Endothelial cell (in vitro differentiated cells): Measurements from ENCODE around the gene HAUS6. TPM values are rescaled to one million over a fixed set of nuclear protein-coding genes. Genes with fewer than 3 reads are reported as not detected.

Source experiments
- DNase-seq: peaks from one replicate; pipeline ENCODE4 v3.0.0; 2021; ENCODE audit warnings: low spot score
- H3K27ac Mint-ChIP-seq: one replicate; pipeline ENCODE4 v1.8.0; 2021; ENCODE audit warnings: mixed read lengths, inconsistent platforms; ENCODE audit not compliant: unreplicated experiment
- H3K27me3 Mint-ChIP-seq: one replicate; pipeline ENCODE4 v1.8.0; 2021; ENCODE audit warnings: mild to moderate bottlenecking, moderate library complexity, mixed read lengths, inconsistent platforms; ENCODE audit not compliant: unreplicated experiment
- H3K36me3 Mint-ChIP-seq: one replicate; pipeline ENCODE4 v1.8.0; 2021; ENCODE audit warnings: mild to moderate bottlenecking, low read depth, mixed read lengths, inconsistent platforms; ENCODE audit not compliant: unreplicated experiment
- H3K4me1 Mint-ChIP-seq: one replicate; pipeline ENCODE4 v1.8.0; 2021; ENCODE audit warnings: mild to moderate bottlenecking, mixed read lengths, inconsistent platforms; ENCODE audit not compliant: unreplicated experiment
- H3K4me3 Mint-ChIP-seq: one replicate; pipeline ENCODE4 v1.8.0; 2021; ENCODE audit warnings: mild to moderate bottlenecking, mixed read lengths, inconsistent platforms; ENCODE audit not compliant: unreplicated experiment
- H3K9me3 Mint-ChIP-seq: one replicate; pipeline ENCODE4 v1.8.0; 2021; ENCODE audit warnings: mixed read lengths, inconsistent platforms; ENCODE audit not compliant: unreplicated experiment
- CTCF ChIP-seq: fragments of 200-600 bp; sonication (generic); IDR thresholded peaks from one replicate; pipeline ENCODE4 v1.5.0; 2021; ENCODE audit warnings: antibody characterized with exemption; ENCODE audit not compliant: unreplicated experiment
- total RNA-seq: library from RNA; stranded (reverse); fragmentation: NEBNext Ultra II Directional; extraction: Animal tissue kit (Norgen Biotek cat#: 25700); gene quantifications from one replicate; pipeline ENCODE4 v1.2.1, GENCODE V29; 2021; ENCODE audit not compliant: unreplicated experiment

Gene HAUS6
- total RNA-seq, 1 donor from 2014 or later, result 19.0 TPM

GRCh38 chr9:19146441-19147024 lies 43.8 kb upstream of the HAUS6 start:
- H3K9me3 Mint-ChIP-seq, result no peaks in the 10 kb centered on the region
- no peak overlapping the region for H3K4me3 Mint-ChIP-seq
- no peaks in the 10 kb centered on the region for H3K4me1 Mint-ChIP-seq
- DNase-seq, result no peak
- TF ChIP-seq CTCF, result no peak
- peaks cover 4% of the 10 kb centered on the region for H3K27me3 Mint-ChIP-seq
- no peaks in the 10 kb centered on the region for H3K36me3 Mint-ChIP-seq
- no peak overlapping the region for H3K27ac Mint-ChIP-seq

GRCh38 chr9:19145881-19146280 lies 43.2 kb upstream of the HAUS6 start:
- no peak for TF ChIP-seq CTCF
- H3K9me3 Mint-ChIP-seq, result no peaks in the 10 kb centered on the region
- no peak overlapping the region for H3K4me3 Mint-ChIP-seq
- H3K27ac Mint-ChIP-seq, result no peak overlapping the region
- no peaks in the 10 kb centered on the region for H3K36me3 Mint-ChIP-seq
- peaks cover 4% of the 10 kb centered on the region for H3K27me3 Mint-ChIP-seq
- H3K4me1 Mint-ChIP-seq, result no peaks in the 10 kb centered on the region
- DNase-seq, result no peak

- Mint-ChIP-seq H3K9me3 (no peaks in the 10 kb centered on the region), H3K4me1 (no peaks in the 10 kb centered on the region), H3K27ac (no peak overlapping the region), H3K4me3 (no peak overlapping the region), H3K27me3 (no peaks in the 10 kb centered on the region), H3K36me3 (no peaks in the 10 kb centered on the region)
- no peak for DNase-seq
- no peak for TF ChIP-seq CTCF
Measured at GRCh38 chr9:19140259-19140658, 37.6 kb upstream of the HAUS6 start.

- H3K27ac Mint-ChIP-seq, result no peak overlapping the region
- no peaks in the 10 kb centered on the region for H3K4me1 Mint-ChIP-seq
- no peak overlapping the region for H3K4me3 Mint-ChIP-seq
- H3K27me3 Mint-ChIP-seq, result no peaks in the 10 kb centered on the region
- no peak for TF ChIP-seq CTCF
- DNase-seq, result no peak
- H3K36me3 Mint-ChIP-seq, result no peaks in the 10 kb centered on the region
- no peaks in the 10 kb centered on the region for H3K9me3 Mint-ChIP-seq
Measured at GRCh38 chr9:19138084-19138483, 35.4 kb upstream of the HAUS6 start.

GRCh38 chr9:19137282-19137681 lies 34.6 kb upstream of the HAUS6 start:
- no peak overlapping the region for H3K4me3 Mint-ChIP-seq
- no peak overlapping the region for H3K27ac Mint-ChIP-seq
- H3K27me3 Mint-ChIP-seq, result peaks cover under 1% of the 10 kb centered on the region
- TF ChIP-seq CTCF, result no peak
- no peak for DNase-seq
- H3K36me3 Mint-ChIP-seq, result no peaks in the 10 kb centered on the region
- no peaks in the 10 kb centered on the region for H3K9me3 Mint-ChIP-seq
- H3K4me1 Mint-ChIP-seq, result no peaks in the 10 kb centered on the region
